ENCODE results near the gene PROC.

- TF ChIP-seq POLR2A (IDR thresholded peaks at IDR 0.05; ENCODE audit: low read depth, low read length) (no peak), RAD21 (IDR thresholded peaks at IDR 0.05; ENCODE audit: low read length) (no peak), SMC3 (IDR thresholded peaks at IDR 0.05; ENCODE audit: low read depth, low read length) (no peak), MXI1 (IDR thresholded peaks at IDR 0.05; ENCODE audit: borderline replicate concordance, low read depth, low read length) (no peak), CHD1 (IDR thresholded peaks at IDR 0.05; ENCODE audit: low read depth, low read length) (no peak), RFX5 (IDR thresholded peaks at IDR 0.05; ENCODE audit: low read depth, low read length) (no peak), BHLHE40 (IDR thresholded peaks at IDR 0.05; ENCODE audit: low read depth, low read length) (no peak)
- TF ChIP-seq, protein P1, sequence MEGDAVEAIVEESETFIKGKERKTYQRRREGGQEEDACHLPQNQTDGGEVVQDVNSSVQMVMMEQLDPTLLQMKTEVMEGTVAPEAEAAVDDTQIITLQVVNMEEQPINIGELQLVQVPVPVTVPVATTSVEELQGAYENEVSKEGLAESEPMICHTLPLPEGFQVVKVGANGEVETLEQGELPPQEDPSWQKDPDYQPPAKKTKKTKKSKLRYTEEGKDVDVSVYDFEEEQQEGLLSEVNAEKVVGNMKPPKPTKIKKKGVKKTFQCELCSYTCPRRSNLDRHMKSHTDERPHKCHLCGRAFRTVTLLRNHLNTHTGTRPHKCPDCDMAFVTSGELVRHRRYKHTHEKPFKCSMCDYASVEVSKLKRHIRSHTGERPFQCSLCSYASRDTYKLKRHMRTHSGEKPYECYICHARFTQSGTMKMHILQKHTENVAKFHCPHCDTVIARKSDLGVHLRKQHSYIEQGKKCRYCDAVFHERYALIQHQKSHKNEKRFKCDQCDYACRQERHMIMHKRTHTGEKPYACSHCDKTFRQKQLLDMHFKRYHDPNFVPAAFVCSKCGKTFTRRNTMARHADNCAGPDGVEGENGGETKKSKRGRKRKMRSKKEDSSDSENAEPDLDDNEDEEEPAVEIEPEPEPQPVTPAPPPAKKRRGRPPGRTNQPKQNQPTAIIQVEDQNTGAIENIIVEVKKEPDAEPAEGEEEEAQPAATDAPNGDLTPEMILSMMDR (conservative IDR thresholded peaks at IDR 0.05; ENCODE audit: low read depth, low read length): no peak
- TF ChIP-seq, protein P2, sequence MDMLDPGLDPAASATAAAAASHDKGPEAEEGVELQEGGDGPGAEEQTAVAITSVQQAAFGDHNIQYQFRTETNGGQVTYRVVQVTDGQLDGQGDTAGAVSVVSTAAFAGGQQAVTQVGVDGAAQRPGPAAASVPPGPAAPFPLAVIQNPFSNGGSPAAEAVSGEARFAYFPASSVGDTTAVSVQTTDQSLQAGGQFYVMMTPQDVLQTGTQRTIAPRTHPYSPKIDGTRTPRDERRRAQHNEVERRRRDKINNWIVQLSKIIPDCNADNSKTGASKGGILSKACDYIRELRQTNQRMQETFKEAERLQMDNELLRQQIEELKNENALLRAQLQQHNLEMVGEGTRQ (IDR thresholded peaks at IDR 0.05; ENCODE audit: low read depth, low read length): no peak
- TF ChIP-seq, protein P3, sequence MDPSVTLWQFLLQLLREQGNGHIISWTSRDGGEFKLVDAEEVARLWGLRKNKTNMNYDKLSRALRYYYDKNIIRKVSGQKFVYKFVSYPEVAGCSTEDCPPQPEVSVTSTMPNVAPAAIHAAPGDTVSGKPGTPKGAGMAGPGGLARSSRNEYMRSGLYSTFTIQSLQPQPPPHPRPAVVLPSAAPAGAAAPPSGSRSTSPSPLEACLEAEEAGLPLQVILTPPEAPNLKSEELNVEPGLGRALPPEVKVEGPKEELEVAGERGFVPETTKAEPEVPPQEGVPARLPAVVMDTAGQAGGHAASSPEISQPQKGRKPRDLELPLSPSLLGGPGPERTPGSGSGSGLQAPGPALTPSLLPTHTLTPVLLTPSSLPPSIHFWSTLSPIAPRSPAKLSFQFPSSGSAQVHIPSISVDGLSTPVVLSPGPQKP (IDR thresholded peaks at IDR 0.05; ENCODE audit: borderline replicate concordance, low read depth, low read length): no peak
Measured at GRCh38 chr2:127428815-127429109, 10.5 kb downstream of the PROC start.

Data from IMR-90 (cell line).